CD4-positive, CD25-positive, alpha-beta regulatory T cell (primary cell): ENCODE data around the gene COMMD6. TPM values are rescaled to one million over a fixed set of nuclear protein-coding genes. Genes with fewer than 3 reads are reported as not detected.
"Not testable (repeated sequence)": the region's sequence is repeated elsewhere in the genome, so short reads cannot be mapped to it uniquely, and the experiment has no call there.

Source experiments
- ATAC-seq, 2 donors: fragments of 150-1000 bp; cut with Tn5 transposase; one replicate each; pipeline ENCODE4 v1.10.0; 2021; ENCODE audit warnings: low read depth in 2 of 2, moderate number of reproducible peaks in 2 of 2, moderate library complexity in 1 of 2
- DNase-seq, 3 donors: peaks; one replicate each; pipeline versions ENCODE4 v3.0.0 to v3.0.0-alpha.2; 2012 to 2022; ENCODE audit warnings: mixed read lengths in 1 of 3
- H3K27ac ChIP-seq: one replicate; pipeline ENCODE4 v1.7.0; 2013; ENCODE audit warnings: mild to moderate bottlenecking, low read length; ENCODE audit not compliant: insufficient read depth, poor library complexity, severe bottlenecking
- H3K27me3 ChIP-seq: one replicate; pipeline ENCODE4 v1.7.0; 2013; ENCODE audit warnings: low read length; ENCODE audit not compliant: control insufficient read depth, insufficient read depth
- H3K36me3 ChIP-seq: one replicate; pipeline ENCODE4 v1.7.0; 2013; ENCODE audit warnings: mild to moderate bottlenecking, low read length, moderate library complexity; ENCODE audit not compliant: control insufficient read depth, insufficient read depth
- H3K4me1 ChIP-seq: 2 replicates; pipeline ENCODE4 v1.7.0; 2013; ENCODE audit warnings: mild to moderate bottlenecking, low read length; ENCODE audit not compliant: insufficient read depth, control insufficient read depth, poor library complexity, severe bottlenecking
- H3K4me3 ChIP-seq: one replicate; pipeline ENCODE4 v1.7.0; 2013; ENCODE audit warnings: low read depth, mild to moderate bottlenecking, low read length, moderate library complexity
- H3K9me3 ChIP-seq, 2 experiments: 1 replicate in 1 of 2; 2 replicates in 1 of 2; pipeline ENCODE4 v1.7.0; 2013; ENCODE audit warnings: low read length in 2 of 2, mild to moderate bottlenecking in 1 of 2, moderate library complexity in 1 of 2; ENCODE audit not compliant: control insufficient read depth in 2 of 2
- H3K27ac Mint-ChIP-seq, 3 donors: one replicate each; pipeline ENCODE4 v1.8.0; 2020 to 2022; ENCODE audit warnings: mild to moderate bottlenecking in 3 of 3, mixed read lengths in 3 of 3, moderate library complexity in 2 of 3
- H3K27me3 Mint-ChIP-seq: one replicate; pipeline ENCODE4 v1.8.0; 2022; ENCODE audit warnings: mild to moderate bottlenecking, mixed read lengths
- H3K36me3 Mint-ChIP-seq: one replicate; pipeline ENCODE4 v1.8.0; 2020; ENCODE audit warnings: mixed read lengths
- H3K4me1 Mint-ChIP-seq, 4 donors: one replicate each; pipeline ENCODE4 v1.8.0; 2020 to 2022; ENCODE audit warnings: mixed read lengths in 4 of 4, mild to moderate bottlenecking in 1 of 4
- H3K4me3 Mint-ChIP-seq, 4 donors: one replicate each; pipeline ENCODE4 v1.8.0; 2020 to 2022; ENCODE audit warnings: mild to moderate bottlenecking in 4 of 4, mixed read lengths in 4 of 4, moderate library complexity in 3 of 4
- H3K9me3 Mint-ChIP-seq, 7 donors: one replicate each; pipeline ENCODE4 v1.8.0; 2020 to 2022; ENCODE audit warnings: mixed read lengths in 7 of 7, mild to moderate bottlenecking in 3 of 7, moderate library complexity in 2 of 7
- polyA plus RNA-seq, 4 donors: library from polyadenylated mRNA; unstranded; fragments of 300-500 nt; fragmentation: Illumina TruSeq; gene quantifications; one replicate each; pipeline ENCODE4 v1.2.3, GENCODE V29; 2021
- total RNA-seq: library from RNA; stranded (reverse); gene quantifications from one replicate; pipeline ENCODE4 v1.2.3, GENCODE V29; 2022

COMMD6 gene
- total and polyA plus RNA-seq, 5 donors from 2014 or later: 194 to 750 (median 691) TPM

DNA sequence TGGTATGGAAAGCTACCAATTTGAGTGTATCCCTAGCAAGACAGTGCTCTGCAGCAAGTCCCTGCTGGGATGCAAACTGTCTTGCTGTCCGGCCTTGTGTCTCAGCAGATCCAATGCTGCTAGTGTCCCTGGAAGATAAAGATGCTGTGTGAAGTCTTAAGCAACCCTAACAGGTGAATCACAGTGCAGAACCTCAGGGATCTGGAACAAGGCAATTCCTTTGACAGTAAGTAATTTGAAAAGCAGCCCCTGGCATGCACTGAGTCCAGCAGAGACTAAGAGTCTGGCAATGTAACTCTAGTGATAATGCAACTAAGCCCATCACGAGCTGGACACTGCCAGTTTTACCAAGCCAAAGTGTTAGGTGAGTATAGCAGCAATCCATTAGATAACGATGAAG is 10.3 kb upstream of the COMMD6 start:
- peaks cover 27% of the 10 kb centered on the region for H3K4me1 ChIP-seq
- no peaks in the 10 kb centered on the region for H3K36me3 ChIP-seq
- H3K27ac ChIP-seq: no peak overlapping the region
- no peaks in the 10 kb centered on the region for H3K27me3 ChIP-seq
- no peak overlapping the region for H3K27ac Mint-ChIP-seq
- no peaks in the 10 kb centered on the region for H3K27me3 Mint-ChIP-seq
- DNase-seq (no peak), ATAC-seq (no peak)
- H3K9me3 ChIP-seq: no peaks in the 10 kb centered on the region
- H3K4me3 ChIP-seq: no peak overlapping the region
- no peaks in the 10 kb centered on the region for H3K9me3 Mint-ChIP-seq
- H3K36me3 Mint-ChIP-seq: no peaks in the 10 kb centered on the region
- peak overlapping the region in 1 of 4 donors; percentile 8 for H3K4me3 Mint-ChIP-seq
- peaks cover 17 to 36% (median 27%) of the 10 kb centered on the region in 4 donors for H3K4me1 Mint-ChIP-seq

DNA sequence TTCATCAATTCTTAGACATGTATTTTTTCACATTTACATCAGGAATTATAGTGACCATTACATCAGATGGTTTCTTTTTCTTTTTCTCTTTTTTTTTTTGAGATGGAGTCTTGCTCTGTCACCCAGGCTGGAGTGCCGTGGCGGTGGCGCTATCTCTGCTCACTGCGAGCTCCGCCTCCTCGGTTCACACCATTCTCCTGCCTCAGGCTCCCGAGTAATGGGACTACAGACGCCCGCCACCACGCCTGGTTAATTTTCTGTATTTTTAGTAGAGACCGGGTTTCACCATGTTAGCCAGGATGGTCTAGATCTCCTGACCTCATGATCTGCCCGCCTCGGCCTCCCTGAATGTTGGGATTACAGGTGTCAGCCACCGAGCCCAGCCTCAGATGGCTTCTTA is 7.7 kb upstream of the COMMD6 start:
- not testable (repeated sequence) for H3K9me3 Mint-ChIP-seq, H3K36me3 Mint-ChIP-seq, DNase-seq, H3K9me3 ChIP-seq, ATAC-seq, H3K4me1 ChIP-seq, H3K4me3 Mint-ChIP-seq, H3K27me3 Mint-ChIP-seq, H3K27me3 ChIP-seq, H3K27ac Mint-ChIP-seq, H3K36me3 ChIP-seq, H3K4me3 ChIP-seq, H3K27ac ChIP-seq
- peaks cover 7 to 14% (median 10%) of the 10 kb centered on the region in 4 donors for H3K4me1 Mint-ChIP-seq

DNA sequence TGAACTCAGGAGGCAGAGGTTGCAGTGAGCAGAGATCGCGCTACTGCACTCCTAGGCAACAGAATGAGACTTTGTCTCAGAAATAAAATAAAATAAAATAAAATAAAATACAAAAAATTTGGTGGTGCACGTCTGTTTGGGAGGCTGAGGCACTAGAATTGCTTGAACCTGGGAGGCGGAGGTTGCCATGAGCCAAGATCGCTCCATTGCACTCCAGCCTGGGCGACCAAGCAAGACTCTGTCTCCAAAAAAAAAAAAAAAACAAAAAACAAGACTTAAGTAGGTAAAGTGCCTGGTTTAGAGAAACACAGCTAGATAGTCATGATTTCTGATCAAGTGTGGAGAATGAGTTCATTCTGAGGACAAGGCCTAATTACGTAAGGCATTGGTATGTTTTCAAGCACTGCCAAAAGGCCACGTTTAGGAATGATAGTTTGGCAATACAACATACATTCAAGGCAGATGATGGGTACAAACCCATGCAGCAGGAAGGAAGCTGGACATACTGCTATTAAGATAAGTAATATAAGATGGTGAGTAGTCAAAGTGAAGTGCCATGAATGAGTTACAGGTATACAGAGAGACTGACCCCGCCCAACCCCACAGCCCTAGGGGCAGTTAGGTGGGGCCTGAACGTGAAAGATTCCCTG is 7.2 kb upstream of the COMMD6 start:
- Histone ChIP-seq H3K27ac (no peak overlapping the region), H3K4me3 (no peak overlapping the region), H3K36me3 (no peaks in the 10 kb centered on the region), H3K9me3 (no peaks in the 10 kb centered on the region), H3K27me3 (no peaks in the 10 kb centered on the region), H3K4me1 (peaks cover 5% of the 10 kb centered on the region)
- no peak for DNase-seq
- Mint-ChIP-seq H3K27ac (no peak overlapping the region), H3K27me3 (no peaks in the 10 kb centered on the region), H3K36me3 (no peaks in the 10 kb centered on the region), H3K4me3 (no peak overlapping the region), H3K9me3 (no peaks in the 10 kb centered on the region), H3K4me1 (peaks cover 7 to 12% (median 9%) of the 10 kb centered on the region in 4 donors)
- ATAC-seq: no peak

DNA sequence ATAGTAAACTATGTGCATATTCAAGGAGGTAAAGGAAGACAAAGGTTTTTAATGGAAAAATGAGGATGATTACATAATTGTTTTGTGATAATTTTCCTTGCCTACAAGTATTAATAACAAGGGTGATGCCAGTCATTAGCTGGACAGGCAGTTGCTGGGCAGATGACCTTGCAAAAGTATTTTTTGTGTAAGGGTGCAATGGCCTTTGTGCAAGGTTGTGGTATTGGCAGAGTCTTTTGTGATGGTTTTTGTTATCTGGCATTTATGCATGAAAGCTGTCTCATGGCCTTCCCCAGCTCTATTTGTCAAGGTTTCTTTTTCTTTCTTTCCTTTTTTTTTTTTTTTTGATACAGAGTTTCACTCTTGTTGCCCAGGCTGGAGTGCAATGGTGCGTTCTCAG is 4.3 kb upstream of the COMMD6 start:
- no peak overlapping the region for H3K27ac ChIP-seq
- peak overlapping the region in 2 of 4 donors; percentile 43 to 56 for H3K4me3 Mint-ChIP-seq
- H3K36me3 Mint-ChIP-seq: no peaks in the 10 kb centered on the region
- H3K4me1 ChIP-seq: peaks cover 4% of the 10 kb centered on the region
- H3K9me3 Mint-ChIP-seq: no peaks in the 10 kb centered on the region
- peaks cover 4 to 17% (median 14%) of the 10 kb centered on the region in 4 donors for H3K4me1 Mint-ChIP-seq
- ATAC-seq (no peak), DNase-seq (no peak)
- no peak overlapping the region for H3K4me3 ChIP-seq
- no peaks in the 10 kb centered on the region for H3K27me3 Mint-ChIP-seq
- H3K27ac Mint-ChIP-seq: no peak overlapping the region
- no peaks in the 10 kb centered on the region for H3K9me3 ChIP-seq
- no peaks in the 10 kb centered on the region for H3K36me3 ChIP-seq
- no peaks in the 10 kb centered on the region for H3K27me3 ChIP-seq

DNA sequence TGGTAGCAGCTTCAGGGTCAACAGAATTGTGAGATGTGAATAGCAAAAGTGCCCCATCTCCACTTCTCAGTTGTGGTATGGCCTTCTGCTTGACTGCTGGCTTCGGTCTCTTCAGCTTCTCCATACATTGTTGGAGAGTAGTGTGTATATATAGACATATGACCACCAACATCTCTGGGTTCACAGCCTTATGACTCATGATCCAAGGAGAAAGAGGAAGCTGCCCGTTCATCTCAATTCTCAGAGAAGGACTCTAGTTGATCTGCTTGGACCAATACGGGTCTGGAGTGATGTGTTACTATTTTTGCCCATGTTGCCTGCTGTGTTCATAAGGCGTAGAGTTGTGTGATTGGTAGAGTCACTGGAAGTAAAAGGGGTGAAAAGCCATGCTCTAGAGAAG is 3.6 kb upstream of the COMMD6 start:
- Histone ChIP-seq H3K27ac (no peak overlapping the region), H3K27me3 (no peaks in the 10 kb centered on the region), H3K9me3 (no peaks in the 10 kb centered on the region), H3K4me3 (no peak overlapping the region), H3K4me1 (peaks cover 10% of the 10 kb centered on the region), H3K36me3 (no peaks in the 10 kb centered on the region)
- DNase-seq (no peak), ATAC-seq (no peak)
- H3K4me3 Mint-ChIP-seq: peak overlapping the region in 1 of 4 donors; percentile 56
- H3K4me1 Mint-ChIP-seq: peaks cover 11 to 24% (median 20%) of the 10 kb centered on the region in 4 donors
- H3K27ac Mint-ChIP-seq: no peak overlapping the region
- no peaks in the 10 kb centered on the region for H3K9me3 Mint-ChIP-seq
- H3K36me3 Mint-ChIP-seq: no peaks in the 10 kb centered on the region
- H3K27me3 Mint-ChIP-seq: no peaks in the 10 kb centered on the region

- Mint-ChIP-seq H3K4me3 (peak overlapping the region; percentile 4 to 62 (median 28)), H3K27me3 (no peaks in the 10 kb centered on the region), H3K36me3 (peaks cover 34% of the 10 kb centered on the region), H3K27ac (peak overlapping the region in 1 of 3 donors; percentile 63), H3K9me3 (no peaks in the 10 kb centered on the region), H3K4me1 (peaks cover 55 to 88% (median 74%) of the 10 kb centered on the region in 4 donors)
- H3K27me3 ChIP-seq: no peaks in the 10 kb centered on the region
- no peaks in the 10 kb centered on the region for H3K9me3 ChIP-seq
- H3K27ac ChIP-seq: peak overlapping the region; percentile 10
- H3K4me3 ChIP-seq: peak overlapping the region; percentile 32
- H3K4me1 ChIP-seq: peaks cover 40% of the 10 kb centered on the region
- no peak for DNase-seq
- ATAC-seq: no peak
- H3K36me3 ChIP-seq: peaks cover 7% of the 10 kb centered on the region
Measured at GRCh38 chr13:75533861-75534260, 3.8 kb downstream of the COMMD6 start.

DNA sequence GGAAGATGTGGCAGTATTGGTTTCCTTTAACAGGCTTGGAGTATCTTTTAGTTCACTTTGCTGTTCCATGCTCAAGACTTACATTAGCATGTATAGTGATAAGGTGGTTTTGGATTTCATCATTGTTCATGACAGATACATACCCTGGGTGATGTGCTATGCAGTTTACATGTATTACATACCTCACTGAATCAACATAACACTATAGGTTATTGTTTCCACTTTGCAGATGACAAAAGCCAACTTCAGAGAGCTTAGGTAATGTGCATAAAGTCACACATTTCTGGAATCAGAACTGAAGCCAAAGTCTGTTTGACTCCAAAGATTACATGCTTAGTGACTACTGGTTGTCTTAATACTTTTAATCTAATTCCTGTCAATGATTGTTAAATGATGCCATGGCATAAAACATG is 7.1 kb downstream of the COMMD6 start:
- ATAC-seq (no peak), DNase-seq (no peak)
- Mint-ChIP-seq H3K27ac (no peak overlapping the region), H3K27me3 (no peaks in the 10 kb centered on the region), H3K9me3 (no peaks in the 10 kb centered on the region), H3K4me1 (peaks cover 48 to 60% (median 52%) of the 10 kb centered on the region in 4 donors), H3K36me3 (peaks cover 51% of the 10 kb centered on the region), H3K4me3 (peak overlapping the region in 1 of 4 donors; percentile 49)
- Histone ChIP-seq H3K9me3 (no peaks in the 10 kb centered on the region), H3K27ac (no peak overlapping the region), H3K36me3 (peaks cover 25% of the 10 kb centered on the region), H3K4me1 (peaks cover 22% of the 10 kb centered on the region), H3K27me3 (no peaks in the 10 kb centered on the region), H3K4me3 (no peak overlapping the region)

GRCh38 chr13:75521956-75522355 is 15.7 kb downstream of the COMMD6 start:
- no peaks in the 10 kb centered on the region for H3K27me3 ChIP-seq
- no peak overlapping the region for H3K4me3 ChIP-seq
- no peaks in the 10 kb centered on the region for H3K4me1 ChIP-seq
- Mint-ChIP-seq H3K36me3 (peaks cover 13% of the 10 kb centered on the region), H3K27me3 (no peaks in the 10 kb centered on the region), H3K9me3 (peaks cover 0 to 8% (median 0%) of the 10 kb centered on the region in 7 donors), H3K27ac (peak overlapping the region in 2 of 3 donors; percentile 31 to 64), H3K4me1 (peaks cover 0 to 4% (median 2%) of the 10 kb centered on the region in 4 donors), H3K4me3 (no peak overlapping the region)
- DNase-seq (no peak), ATAC-seq (no peak)
- H3K36me3 ChIP-seq: peaks cover 15% of the 10 kb centered on the region
- no peak overlapping the region for H3K27ac ChIP-seq
- H3K9me3 ChIP-seq: no peaks in the 10 kb centered on the region
